GM19463 (cell line): ENCODE data around the gene STK32C.
"Not testable (repeated sequence)": the region's sequence is repeated elsewhere in the genome, so short reads cannot be mapped to it uniquely, and the experiment has no call there.

ENCODE experiments used
- ATAC-seq: cut with Tn5 transposase; IDR thresholded peaks from one replicate; pipeline ENCODE4 v1.9.1; 2021; ENCODE audit warnings: mild to moderate bottlenecking, moderate library complexity; ENCODE audit not compliant: unreplicated experiment

STK32C gene

DNA sequence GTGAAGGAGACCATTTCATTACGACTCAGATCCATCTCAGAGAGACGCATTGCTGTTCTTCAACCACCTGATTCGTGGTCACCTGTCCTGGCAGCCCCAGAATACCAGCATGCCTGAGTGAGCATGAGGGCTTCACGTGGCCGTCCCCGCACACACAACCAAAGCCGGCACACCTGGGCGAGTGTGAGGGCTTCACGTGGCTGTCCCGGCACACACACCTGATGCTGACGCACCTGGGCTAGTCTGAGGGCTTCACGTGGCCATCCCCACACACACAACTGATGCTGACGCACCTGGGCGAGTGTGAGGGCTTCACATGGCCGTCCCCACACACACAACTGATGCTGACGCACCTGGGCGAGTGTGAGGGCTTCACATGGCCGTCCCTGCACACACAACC, 86.8 kb downstream of the STK32C start:
- not testable (repeated sequence) for ATAC-seq

DNA sequence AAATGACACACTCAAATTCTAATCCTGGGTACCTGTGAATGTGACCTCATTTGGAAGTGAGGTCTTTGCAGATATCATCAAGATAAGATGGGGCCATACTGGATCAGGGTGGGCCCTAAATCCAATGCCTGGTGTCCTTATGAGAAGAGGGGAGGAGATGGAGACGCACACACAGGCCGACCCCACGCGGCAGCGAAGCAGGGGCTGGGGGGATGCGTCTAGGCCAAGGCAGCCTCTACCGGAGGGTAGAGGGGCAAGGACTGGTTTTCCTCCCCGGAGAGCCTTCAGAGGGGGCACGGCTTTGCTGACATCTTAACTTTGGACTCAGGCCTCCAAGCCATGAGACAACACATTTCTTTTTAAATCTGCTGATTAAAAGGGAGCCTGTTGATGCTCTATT, 87.7 kb downstream of the STK32C start:
- no peak for ATAC-seq

DNA sequence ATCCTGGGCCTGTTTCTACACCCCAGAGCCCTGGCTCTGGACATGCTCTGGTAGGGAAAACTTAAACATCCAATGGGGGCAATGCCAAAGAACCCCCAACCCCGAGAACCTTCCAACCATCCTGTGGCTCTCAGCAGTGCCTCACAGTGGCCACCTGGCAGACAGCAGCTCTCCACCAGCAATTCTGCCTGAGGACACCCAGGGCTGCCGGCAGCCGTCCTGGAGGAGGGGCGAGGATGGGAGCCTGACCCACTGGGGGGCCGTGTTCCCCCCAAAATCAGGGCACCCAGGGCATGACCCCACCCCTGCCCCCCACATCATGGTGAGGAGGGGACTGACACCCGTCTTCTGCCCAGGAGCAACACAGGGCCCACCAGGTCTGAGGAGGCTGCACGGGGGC, 88.3 kb downstream of the STK32C start:
- no peak for ATAC-seq

DNA sequence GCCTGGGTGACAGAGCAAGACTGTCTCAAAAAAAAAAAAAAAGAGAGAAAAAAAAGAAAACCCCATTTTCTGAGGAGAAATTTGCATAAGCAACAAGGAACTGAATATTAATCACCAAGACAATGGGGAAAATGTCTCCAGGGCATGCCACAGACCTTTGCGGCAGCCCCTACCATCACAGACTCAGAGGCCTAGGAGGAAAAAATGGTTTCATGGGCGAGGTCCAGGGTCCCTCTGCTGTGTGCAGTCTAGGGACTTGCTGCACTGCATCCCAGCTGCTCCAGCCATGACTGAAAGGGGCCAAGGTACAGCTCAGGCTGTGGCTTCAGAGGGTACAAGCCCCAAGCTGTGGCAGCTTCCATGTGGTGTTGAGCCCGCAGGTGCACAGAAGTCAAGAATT, 91.3 kb downstream of the STK32C start:
- ATAC-seq = not testable (repeated sequence)

DNA sequence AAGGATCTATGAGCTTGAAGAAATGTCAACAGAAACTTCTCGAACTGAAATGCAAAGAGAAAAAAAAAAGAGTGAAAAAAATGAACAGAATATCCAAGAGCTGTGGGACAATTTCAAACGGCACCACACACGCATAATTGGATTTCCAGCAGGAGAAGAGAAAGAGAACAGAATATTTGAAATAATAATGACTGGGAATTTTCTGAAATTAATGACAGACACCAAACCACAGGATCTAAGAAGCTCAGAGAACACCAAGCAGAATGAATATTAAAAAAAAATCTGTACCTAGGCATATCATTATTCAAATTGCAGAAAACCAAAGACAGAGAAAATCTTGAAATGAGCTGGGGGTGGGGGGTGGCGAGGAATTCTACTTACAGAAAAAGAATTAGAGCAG, 93.8 kb downstream of the STK32C start:
- no peak for ATAC-seq

DNA sequence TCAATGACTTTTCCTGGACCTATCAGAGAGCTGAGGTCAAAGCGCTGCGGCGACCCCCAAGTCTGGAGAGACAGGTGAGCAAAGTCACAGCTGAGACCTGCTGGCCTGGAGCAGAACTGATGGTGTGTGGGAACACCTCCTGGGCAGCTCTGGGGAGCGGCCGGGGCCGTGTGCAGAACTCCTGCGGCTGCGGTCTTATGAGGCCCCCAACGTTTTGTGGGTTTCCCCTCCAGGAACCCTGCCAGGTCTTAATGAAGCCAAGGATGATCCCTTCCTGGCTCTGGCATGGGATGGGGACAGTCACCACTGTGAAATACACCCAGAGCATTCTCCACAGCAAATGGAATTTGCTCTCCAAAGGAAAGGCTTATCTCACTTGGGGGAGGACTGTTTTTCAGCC, 94.9 kb downstream of the STK32C start:
- no peak for ATAC-seq

DNA sequence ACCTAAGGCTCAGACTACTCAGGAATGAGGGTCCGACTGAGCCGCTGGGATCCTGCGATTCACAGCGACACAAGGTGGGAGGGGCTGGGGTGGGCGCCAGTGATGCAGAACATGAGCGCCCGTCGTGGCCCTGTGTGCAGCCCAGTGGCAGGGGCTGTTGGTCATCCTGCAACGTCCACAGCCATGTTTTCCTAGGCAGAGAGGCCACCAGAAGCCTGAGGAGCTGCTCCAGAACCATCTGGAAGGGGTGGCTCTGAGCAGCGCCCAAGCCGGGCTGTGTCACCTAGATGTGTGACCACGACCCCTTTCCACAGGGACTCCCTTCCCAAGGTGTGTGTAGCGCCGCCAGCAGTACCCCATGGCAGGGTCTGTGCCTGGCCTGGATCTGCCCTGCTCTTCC, 96.5 kb downstream of the STK32C start:
- ATAC-seq = no peak

DNA sequence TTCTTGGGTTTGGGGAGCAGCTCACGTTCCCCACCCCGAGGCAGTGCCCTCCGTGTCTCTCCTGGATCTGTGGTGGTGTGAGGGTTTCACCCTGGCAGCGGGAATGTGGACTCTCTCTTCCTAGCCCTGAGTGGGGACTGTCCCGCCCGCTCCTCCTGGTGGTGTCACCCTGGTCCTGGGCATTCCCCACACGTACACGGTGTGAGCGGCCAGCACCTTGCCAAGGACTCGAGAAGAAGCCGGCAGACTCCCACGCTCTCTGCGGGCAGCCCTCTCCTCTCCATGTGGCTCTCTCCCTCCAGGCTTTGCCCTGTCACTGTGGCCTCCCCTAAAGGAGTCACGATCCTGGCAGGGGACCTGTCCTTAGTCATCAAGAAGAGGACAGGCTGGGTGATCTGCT, 97.0 kb downstream of the STK32C start:
- no peak for ATAC-seq

DNA sequence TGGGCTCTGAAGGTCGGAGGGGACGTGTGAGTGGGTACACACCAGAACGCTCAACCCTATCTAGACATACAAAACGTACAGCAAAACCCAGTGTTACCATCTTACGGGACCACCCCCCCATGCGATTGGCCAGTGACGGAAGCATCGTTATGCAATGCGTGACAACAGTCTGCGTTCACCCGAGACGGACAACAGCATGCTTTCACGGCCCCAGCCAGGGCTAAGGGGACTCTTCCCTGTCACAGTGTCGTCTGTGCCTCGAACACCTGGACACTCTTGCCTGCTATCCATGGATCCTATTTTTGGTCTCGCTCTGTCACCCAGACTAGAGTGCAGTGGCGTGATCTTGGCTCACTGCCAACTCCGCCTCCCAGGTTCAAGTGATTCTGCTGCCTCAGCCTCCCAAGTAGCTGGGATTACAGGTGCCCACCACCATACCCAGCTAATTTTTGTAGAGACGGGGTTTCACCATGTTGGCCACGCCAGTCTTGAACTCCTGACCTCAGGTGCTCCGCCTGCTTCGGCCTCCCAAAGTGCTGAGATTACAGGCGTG, 97.7 kb downstream of the STK32C start:
- ATAC-seq = no peak

DNA sequence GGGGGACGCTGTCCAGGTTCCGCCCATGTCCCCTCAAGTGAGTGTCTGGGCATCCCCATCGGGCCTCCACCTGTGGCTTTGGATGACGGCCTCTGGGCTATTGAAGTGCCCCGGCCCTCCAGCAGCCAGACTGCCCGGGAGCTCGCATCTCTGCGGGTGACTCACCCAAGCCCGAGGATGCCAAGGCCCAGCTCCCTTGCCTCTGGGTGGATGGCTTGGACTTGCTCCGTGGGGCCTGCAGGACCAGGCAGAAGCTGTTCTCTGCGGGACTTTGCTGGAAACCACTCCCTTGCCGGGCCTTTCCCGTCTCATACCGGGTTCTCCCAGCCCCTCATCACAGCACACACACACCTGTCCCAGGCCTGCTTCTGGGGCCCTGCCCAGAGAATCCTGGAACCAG, 98.6 kb downstream of the STK32C start:
- no peak for ATAC-seq

DNA sequence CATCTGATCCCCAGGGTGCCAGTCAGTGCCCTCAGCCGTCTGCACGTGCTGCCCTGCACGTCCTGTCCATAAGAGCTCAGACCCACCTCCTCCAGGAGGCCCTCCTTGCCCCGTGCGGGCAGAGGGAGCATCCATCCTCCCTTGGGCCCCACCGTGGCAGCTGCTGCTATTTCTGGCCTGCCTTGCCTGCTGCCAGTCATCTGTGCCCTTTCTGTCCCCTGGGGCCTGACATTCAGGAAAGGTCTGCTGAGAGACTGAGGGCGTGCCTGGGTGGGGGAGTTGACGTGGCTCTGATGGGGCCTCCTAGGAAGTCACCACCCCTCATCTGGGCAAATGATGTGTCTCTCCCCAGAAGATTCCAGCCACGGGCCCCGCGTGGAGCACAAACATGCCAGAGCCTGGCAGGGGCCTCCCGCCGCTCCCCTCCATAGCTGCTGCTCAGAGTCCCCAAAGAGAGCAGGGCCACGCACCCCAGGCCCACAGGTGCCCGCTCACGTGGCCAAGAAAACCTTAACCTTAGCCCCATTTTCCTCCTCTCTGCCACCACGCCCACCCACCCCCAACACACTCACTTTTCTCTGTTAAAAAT, 99.2 kb downstream of the STK32C start:
- no peak for ATAC-seq

DNA sequence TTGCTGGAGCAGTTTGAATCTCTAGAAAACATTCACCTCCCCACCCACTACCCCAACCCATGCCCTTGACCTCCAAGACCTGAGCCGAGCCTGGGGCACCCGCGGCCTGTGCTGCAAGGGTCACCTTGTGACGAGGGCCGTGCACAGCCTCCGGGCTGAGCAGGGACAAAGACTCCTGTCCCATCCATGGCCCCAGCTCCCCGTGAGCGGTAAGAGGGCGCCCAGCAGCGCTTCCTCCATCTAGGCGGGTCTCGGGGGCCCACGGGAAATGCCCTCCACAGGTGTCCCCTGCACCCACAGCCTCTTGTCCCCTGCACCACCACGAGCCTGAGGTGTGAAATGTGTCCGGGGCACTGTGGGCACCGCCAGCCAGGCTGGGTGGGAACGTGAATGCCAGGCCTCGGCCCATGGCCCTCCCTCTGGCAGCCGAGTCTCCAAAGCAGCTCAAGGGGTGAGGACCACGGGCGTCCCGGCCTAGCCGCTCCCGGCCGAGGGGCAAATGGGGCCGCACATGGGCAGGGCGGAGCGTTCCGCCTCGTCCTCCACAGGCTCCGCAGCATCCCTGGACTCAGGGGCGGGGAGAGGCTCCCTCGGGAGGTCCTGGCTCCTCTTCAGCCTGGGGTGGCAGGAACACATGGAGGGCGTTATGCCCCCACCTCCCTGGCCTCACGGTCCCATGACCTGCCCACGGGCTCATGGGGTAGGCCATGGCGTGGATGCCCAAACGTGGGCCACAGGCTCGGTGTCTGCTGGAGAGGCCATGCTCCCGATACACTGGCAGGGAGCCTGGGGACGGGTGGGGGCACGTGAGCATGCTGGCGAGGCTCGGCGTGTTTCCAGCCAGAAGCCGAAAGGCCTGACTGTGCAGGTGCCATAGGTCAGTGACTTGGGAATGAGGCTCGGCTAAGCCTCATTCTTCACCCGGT, 100.0 kb downstream of the STK32C start:
- ATAC-seq = no peak

DNA sequence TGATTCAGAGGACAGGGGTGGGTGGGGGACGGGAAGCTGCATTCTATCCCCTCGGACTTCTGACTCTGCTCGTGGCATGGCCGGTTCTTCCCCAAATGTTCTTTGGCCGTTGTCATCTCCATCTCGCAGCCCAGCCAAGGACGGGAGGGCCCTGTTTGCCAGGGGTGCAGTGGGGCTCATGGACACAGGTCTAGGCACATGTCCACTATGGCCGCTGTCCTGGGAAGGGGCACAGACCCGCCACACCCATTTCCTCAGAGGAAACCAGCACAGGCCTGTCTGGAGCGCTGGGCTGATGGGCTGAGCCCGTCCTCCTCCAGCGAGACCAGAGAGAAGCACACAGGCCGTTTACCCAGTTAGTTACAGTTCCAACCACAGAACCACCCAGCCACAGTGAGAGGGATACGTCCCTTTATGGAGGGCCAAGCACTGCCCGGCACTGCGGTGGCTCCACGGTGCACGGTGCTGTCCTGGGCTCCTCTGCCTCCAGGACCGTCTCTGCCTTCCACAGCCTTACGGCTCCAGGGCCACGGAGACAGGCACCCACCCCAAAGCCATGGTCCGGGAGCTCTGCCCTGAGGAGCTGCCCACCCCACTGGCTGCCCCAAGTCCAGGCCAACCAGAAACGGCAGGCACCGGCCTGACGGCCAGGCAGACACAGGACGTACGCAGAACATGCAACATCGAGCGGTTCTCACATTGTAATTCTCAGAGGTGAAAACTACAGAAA, 100.8 kb downstream of the STK32C start:
- no peak for ATAC-seq

DNA sequence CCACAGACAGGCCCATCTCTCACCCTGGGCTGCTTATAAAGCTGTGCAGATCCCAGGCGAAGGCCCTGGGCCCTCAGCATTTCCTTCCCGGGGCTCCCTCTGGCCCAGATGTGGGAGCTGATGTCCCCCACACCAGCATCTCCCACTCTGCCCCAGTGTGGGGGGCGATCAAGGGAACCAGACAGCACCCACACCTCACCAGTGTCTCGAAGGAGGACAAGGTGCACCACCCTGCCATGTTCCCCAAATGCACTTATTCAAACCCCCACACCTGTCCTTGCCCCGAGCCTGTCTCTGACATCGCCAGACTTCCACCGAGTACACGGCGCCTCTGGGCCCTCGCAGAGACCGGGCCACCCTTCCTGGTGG, 101.4 kb downstream of the STK32C start:
- ATAC-seq = no peak

DNA sequence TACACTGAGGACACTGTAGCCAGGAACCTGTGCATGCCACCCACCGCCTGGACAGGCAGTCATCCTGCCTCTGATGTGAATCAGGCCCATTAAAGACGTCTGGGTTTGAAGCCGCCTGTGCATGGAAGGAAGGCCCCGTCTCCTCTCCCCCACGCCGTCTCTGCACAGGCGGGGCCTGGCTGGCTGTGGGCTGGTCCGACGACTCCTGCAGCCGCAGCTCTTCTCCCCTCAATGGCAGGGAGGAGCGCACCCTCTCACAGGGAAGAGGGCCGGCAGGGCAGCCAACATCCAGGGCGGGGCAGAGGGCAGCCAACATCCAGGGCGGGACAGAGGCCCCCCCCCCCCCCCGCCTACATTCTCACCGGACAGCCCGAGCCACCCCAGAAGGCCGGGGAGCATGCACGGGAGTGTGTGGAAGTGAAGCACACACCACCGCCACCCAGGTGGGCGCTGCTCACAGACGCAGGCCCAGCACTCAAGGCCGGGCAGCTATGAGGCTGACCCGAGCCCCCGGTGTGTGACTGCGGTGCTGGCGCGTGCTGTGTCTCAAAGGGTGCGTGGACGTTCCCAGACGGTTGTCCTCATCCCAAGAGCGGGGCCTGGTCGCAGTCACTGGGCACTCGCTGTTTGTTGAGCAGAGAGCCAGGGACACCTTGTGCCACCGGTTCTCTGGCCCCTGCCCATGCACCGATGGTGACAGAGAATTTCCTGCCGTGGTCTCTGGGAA, 101.9 kb downstream of the STK32C start:
- ATAC-seq = no peak

DNA sequence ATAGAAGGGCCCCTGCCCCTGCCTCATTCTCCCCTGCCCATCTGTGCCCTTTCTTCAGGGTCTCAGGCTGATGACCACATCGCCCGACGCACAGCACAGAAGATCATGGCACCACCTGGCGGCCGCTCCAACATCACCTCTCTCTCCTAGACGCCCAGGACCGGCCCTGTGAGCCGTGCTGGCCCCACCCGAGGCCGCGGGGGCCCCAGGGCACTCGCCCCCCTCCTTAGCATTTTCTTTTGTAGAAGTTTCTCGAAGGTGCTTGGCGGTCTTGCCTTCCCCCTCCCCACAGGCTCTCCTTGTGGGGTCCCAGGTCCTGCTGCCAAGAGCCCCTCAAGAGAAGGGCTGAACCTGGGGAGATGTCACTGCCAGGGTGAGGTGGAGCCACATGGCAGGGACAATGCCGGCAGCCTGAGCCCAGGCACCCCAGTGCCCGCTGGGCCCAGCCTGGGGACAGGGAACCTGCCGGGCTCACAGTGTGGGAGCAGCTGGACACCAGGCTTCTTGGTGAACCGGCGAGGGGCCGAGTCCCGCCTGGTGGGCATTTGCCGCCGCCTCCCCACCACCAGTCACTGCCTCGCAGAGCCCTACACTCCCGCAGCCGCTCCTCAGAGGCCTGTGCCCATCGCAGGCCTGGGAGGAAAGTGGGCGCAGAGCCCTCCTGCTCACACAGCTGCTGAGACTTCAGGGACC, 102.8 kb downstream of the STK32C start:
- ATAC-seq = no peak

DNA sequence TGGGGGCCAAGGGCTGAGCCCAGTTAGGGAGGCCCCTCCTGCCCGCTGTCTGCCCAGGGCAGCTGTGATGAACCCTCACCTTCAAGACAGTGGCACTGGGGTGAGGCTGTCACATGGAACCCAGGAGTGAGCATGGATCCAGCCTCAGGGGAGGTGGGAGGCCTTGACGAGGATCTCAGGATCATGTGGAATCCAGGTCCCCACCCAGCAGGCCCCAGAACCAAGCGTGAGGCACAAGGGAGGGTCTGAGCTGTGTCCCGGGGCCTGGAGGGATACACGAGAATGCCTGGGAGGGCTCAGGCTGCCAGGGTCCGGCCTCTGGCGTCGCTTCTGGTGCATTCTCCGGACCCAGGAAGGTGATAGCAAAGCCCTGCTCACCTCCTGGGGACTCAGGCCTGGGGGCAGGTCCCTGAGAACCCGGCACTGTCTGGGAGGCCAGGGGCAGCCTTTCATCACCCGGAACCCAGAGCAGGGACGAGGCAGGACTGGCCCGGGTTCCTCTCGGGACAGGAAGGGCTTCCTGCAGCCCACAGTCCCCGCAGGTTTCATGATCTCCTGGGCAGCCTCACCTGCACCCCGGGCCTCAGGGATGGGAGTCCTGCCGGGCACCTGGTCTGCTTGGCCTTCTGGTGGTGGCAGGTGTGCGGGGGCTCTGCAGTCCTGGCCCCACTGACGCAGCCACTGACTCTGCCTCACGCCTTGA, 103.5 kb downstream of the STK32C start:
- no peak for ATAC-seq

DNA sequence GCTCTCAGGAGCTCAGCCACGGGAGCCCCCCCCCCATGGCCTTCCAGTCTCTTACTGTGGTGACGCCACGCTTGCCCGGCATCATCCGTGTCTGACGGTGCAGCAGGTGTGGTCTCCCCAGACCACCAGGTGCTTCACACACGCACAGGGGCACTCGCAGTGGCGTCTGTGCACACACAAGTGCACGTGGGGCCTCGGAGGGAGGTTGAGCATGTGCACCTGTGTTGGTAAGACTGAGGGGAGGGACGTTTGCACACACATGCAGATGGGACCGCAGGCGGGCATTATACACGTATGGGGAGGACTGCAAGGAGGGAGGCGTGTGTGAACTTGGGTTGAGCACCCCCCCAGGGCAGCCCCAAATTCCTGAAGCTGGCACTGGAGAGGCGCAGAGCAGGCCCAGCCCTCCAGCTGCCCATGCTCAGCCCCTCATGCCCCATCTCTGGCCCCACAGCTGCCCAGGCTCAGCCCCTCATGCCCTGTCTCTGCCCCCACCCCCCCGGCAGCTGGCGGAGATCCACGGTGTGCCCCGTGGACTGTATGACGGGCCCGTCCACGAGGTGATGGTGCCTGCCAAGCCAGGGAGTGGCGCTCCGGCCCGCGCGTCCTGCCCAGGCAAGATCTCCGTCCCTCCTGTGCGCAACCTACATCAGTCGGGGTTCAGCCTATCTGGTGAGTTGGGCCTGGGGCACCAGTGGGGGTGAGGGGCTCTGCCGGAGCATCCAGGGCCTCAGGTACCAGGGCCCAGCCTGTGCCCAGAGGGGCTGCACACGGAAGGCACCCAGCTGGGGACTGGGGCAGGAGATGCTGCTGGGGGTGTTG, 104.3 kb downstream of the STK32C start:
- no peak for ATAC-seq
